NAMALWA (cell line): ENCODE measurements around the gene COL4A1.

Experiments
- DNase-seq: peaks from one replicate; pipeline ENCODE4 v3.0.0-alpha.2; 2015; ENCODE audit warnings: low spot score

COL4A1 gene

DNA sequence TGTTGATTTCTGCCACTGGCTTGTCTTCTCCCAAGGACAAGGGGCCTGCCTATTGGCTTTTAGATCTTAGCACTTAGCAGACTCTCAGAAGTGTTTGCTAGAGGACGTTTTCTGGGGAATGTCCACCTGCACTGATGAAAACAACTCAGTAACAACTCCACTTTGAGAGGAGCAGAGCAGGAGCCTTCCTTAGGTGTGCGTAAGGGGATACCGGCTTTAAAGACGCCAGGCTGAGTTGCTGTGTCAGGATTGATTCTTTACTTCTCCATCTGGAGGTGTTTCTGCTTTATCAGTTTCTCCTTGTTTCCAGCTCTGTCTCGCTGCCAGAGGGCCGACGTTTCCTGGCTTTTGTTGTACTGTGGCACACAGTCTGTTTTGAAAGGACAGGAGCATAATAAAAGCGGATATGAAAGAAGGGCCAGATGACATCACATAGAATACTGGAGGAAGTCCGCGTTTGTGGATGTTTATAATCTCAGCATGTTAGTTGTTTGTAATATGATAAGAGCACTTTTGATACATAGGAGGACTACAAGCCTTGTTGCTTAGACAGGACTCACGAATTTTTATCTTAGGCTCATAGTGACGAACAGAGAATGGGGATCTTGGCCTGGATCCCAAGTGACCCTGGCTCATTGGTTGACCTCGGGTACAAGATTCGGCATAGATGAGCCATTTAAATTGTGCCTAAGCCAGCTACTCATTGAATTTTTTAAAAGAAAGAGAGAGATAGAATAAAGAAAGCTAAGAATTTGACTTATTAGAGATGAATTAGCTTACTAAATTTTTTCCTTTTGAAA lies 34.7 kb upstream of the COL4A1 start:
- no peak for DNase-seq

DNA sequence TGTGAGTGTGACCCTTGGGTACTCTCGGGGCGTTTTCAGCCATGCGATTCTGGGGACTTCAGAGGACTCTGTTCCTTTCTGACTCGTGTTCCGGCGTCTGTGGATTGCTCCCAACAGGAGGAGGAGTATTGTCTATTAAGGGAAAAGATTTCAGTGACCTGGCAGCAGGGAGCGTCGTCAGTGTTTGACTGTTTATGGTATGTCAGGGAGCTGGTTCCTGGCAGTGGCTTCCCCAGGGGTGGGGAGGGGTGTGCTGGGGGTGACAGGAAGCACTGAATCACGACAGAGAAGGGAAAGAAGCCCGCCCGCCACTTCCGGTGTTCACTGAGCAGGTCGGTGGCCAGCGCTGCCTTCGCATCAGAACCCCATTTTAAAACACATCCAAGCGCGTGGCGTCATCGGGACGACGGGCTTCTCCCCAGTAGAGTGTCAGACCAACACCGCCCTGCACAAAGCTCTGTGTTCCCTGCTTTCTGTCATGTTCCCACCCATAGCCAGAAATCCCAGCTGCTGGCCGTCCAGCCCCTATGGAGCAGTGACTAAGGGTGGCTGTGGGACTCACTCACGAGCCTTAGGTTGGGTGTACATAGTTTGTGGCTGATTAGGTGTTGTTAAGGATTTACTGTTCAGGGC lies 34.0 kb upstream of the COL4A1 start:
- no peak for DNase-seq

DNA sequence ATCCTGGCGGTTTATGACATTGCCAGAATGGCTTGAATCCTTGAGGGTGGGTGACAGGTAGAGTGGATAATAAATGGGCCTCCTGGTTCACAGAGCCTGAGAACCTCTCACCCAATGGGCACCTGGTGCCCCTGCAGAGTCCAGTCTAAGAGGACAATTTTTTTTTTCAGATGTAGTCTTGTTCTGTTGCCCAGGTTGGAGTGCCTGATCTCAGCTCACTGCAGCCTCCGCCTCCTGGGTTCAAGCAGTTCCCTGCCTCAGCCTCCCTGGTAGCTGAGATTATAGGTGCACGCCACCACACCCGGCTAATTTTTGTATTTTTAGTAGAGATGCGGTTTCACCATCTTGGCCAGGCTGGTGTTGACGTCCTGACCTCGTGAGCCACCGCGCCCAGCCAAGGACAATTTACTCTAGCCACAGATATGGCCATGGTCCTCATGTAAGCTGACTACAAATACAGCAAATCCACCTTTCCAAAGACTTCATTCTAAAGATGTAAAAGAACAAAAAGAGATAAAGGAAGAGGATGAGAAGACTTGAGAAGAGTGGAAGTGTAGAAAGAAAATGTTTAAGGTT lies 33.1 kb upstream of the COL4A1 start:
- DNase-seq = no peak

DNA sequence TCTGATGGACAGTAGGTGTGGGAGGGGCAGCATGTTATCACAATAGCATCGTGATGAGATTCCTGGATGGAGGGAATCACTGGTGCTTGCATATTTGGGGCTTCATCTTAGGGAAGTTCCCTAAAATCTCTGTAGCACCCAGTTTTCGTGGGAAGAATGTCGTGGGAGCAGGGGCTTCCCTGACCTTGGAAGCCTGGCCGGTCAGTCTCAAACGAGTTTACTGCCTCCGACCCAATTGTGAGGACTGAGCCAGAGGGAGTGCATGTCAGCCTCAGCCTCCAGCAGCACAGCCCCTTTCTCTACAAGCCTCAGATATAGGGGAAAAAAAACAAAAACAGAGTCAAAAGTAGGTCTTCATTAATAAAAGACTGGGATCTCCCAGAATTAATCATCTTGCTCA lies 32.3 kb upstream of the COL4A1 start:
- no peak for DNase-seq

DNA sequence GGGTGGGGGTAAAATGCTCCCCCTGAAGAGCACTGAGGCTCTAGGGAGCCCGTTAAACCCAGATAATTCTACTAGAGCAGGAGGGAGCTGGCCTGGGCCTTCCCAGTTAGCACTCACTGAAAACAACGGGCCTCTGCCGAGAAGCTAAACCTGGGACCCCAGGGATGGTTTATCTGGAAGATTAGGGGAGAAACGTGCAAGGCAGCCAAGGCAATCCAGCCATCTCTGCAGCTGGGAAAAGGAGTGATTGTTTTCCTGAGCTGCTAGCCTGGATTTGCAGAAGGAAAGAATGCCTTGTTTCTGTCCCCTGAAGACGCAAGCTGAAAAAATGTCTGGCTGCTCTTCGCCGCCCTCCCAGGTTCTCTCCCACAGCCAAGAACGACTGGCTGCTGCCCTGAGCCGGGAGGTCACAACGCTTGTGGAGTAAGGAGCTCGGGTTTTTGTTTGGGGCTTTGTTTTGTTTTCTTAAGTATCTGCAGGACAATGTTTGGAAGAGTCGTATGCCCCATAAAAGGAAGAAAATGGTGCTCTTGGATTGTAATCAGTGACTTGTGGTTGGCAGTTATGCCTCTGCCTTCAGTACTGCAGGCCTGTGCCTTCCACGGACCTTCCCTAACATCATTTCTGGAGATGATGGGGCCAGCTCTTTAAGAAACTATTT lies 31.6 kb upstream of the COL4A1 start:
- no peak for DNase-seq

DNA sequence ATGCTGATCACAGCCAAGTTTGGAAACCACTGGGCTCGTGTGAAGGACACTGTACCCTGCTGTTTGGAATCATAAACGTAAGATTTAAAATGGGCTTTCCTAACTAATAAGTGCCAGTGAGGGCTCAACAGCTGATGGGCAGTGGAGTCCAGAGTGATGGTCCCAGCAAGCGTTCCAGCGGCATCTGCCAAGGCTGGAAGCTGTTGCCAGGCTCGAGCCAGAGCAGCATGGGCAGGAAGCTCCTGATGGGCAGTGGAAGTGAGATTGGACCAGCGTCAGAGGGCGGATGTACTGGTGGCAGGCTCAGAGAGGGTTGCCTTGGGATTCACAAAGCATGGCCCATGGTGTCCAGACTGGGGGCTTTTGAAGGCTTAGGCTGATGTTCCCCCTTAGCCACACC lies 30.3 kb upstream of the COL4A1 start:
- no peak for DNase-seq

DNA sequence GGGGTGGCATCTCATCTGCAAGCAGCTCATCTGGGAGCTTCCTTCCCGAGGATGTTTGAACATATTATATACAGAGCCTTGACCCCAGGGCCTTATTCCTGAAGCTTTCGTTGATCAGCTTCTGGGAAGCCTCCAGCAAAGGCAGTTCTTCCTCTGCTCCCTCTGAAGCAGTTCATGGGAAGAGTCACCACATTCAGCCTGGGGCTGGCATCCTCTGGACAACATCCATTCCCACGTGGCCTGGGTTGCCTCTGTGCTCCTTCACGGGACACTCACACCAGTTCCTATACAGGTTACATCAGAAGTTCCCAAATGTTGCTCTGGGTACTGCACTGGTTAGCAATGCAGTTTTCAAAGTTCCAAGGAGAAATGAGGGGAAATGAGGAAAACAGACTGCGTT lies 29.7 kb upstream of the COL4A1 start:
- no peak for DNase-seq

DNA sequence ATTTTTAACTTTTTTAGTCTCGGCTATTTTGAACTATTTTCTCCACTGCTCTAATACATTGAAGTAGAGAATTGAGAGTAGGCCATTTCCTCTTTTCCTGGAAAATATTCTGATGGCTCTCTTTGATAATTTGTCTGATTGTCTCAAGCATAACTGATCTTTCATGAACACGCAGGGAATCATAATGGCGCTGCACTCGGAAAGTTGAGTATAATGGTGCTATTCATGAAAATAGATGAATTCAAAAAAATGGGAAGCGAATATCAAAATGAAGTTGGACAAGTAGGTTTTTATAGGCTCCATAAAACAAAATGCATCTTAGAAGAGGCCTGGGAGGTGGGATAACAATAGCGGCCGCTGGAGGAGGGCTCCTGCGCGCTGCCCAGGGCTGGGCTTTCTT lies 29.2 kb upstream of the COL4A1 start:
- DNase-seq = no peak

DNA sequence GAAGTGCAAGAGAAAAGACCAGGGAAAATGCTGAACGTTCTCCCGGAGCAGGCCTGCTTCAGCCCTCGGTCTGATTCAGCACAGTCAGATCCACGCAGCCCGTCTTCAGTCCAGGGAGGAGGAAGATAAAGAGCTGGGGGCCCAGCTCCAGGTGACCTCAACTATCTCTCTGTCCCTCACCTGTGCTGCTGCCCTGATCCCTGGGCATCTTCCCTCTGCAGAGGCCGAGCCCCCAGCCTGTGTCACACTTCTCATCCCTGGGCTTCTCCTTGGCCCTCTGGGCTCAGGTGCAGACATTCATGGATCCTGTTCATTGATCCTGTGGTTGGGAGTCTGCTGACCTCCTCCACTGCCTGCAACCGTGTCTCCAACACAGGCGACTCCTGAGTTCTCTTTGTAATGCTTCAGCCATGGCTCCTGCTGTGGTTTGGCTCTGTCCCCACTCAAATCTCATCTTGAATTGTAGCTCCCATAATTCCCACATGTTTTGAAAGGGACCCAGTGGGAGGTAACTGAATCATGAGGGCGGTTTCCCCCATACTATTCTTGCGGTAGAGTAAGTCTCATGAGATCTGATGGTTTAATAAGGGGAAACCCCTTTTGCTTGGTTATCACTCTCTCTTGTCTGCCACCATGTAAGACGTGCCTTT lies 28.0 kb upstream of the COL4A1 start:
- no peak for DNase-seq

DNA sequence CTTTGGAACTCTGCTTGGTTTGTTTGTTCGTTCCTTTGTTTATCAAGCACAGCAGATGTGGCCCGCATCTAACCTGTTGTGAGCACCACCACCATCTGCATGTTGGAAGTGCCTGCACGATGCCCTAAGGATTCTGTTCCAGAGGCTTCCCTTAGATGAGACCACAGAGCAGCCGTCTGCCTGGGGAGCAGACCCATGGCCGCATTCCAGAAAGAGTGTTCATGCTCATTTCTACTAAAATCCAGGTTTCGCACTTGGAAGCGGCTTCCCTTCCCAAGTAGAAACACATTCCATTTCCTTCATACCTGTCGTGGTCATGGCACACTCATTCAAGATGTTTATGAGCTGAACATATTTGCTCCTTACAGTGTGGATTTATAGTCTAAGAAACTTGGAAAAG lies 27.3 kb upstream of the COL4A1 start:
- no peak for DNase-seq

DNA sequence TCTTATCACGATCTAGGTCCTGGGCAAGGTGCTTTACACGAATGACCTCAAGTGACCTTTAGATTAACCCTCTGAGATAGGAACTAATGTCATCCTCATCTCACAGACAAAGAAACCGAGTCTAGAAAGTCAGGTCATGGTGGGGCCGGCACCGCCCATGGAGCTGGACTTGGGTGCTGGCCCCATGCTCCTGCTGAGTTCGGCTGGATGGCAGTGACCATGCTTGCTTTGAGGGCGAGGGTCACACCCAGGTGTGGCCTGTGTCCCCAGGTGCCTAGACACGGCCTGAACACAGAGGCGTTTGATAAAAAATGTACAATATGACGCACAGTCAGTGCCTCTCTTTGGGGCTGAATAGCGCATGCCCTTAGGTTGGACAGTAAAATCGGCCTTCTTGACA lies 26.9 kb upstream of the COL4A1 start:
- DNase-seq = no peak

DNA sequence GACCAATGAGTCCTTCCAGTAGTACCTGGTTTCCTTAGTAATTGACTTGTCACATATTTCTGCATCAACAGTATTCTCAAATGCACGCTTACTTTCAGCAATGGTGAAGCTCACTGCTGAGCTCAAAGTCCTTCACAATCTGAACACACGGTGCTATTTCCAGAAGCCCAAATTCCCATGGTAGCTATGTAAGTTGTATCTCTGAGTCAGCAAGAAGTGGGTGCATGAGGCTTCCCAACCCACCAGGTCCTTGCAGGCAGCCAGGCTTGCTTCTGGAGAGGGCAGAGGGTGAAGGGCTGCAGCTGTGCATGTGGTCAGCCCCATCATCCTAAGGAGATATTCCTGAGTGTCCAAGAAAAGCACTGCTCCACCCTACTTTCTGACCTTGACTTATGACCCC lies 25.8 kb upstream of the COL4A1 start:
- DNase-seq = no peak

DNA sequence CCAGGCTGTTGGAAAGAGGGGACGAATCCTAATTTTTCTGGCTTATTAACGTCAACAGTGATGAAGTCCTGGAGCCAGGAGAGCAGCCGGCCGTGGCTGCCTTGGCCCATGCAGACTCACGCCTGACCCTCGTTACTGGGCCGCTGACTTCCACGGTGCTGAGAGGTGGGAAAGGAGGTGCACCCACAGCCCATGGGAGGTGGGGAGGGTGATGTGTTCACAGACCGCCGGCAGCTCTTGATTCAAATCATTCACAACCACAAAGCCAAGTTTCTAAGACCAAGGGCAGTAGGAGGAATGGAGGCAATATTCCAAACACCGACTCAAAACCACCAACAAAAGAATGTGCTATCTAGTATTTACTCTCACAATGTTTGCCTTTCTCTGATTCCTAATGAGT lies 24.4 kb upstream of the COL4A1 start:
- DNase-seq = no peak

DNA sequence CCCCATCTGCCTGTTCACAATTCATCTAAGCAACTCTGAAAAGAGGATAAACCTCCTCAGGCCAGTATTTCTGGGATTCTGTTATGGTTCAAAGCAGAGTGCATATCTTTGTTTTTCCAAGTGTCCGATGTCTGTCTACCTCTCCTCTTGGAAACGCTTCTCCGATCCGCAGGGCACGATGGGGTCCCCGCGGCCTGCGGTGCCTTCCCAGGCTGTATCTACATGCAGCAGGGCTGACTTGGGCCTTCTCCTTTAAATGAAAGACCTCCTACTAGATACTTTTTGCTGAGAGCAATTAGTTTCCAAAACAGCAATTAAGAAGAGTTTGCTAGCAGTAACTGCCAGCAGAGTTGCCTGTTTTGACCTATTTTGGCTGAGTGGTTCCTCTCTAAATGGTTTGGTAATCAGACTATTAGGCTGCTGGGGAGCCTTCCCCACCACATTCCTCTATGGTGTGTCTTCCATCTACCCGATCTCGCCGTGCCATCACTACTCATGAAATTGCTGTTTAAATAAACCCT lies 23.6 kb upstream of the COL4A1 start:
- no peak for DNase-seq

DNA sequence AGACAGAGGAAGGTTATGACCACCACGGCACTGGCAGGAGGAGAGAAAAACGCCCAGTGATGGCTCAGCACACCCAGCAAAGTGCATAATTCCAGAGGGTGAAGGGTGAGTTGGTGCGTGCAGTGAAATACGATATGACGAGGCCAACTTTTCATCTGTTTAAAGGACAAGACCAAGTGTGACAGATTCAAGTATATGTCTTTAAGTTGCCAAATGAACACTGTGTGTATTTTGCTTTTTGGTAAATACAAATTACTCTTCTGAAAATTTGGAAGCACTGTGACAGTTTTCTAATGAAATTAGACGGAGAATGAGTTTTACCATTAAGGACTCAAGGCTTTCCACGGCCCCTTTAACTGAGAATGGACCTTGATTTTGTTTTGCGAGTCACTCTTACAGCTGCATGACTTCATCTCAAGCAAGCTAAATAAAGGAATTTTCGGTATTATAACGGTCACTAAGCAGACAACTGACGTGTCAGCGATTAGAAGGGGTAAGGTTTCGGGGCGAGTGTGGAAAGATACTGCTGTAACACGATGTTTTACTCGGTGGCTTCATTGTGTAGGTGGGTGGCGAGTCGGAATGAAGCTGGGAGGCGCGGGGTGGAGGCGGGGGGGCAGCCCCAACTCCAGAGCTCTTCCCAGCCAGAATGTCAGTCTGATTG lies 23.0 kb upstream of the COL4A1 start:
- DNase-seq = no peak

DNA sequence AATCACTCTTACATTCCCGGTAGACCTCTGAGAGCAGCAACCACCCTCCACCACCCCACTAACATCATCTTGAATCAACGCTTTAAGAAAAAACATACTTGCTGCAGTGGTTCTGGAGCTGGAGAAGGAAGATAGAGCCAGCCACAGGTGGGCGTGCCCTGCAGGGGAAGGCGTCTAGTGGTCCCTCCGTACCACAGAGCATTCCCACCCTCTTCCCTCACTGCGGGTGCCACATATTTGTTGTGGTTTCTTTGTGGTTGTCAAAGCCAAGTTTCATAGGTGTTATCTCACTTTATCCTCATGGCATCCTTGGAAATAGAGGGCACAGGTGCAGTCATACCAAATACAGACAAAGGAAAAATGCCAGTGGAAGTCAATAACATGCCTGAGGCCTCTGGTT lies 22.3 kb upstream of the COL4A1 start:
- DNase-seq = no peak

DNA sequence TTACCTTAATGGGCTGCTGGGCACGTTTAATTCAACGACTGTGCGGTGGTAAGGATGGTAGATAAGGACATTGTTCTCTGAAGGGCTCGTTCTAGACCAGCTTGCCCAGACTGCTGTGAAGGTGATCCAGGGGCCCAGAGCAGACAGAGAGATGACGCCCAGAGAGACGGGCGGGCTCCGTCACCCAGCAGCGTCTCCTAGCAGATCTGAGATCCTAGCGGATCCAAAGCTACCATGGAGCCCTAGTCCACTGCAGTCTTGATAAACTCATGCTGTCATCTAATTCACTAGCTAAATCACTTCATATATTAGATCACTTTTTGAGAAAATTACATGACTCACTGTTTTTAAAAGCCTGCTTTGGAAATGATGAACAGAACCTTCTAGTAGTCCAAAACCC lies 21.6 kb upstream of the COL4A1 start:
- DNase-seq = no peak

DNA sequence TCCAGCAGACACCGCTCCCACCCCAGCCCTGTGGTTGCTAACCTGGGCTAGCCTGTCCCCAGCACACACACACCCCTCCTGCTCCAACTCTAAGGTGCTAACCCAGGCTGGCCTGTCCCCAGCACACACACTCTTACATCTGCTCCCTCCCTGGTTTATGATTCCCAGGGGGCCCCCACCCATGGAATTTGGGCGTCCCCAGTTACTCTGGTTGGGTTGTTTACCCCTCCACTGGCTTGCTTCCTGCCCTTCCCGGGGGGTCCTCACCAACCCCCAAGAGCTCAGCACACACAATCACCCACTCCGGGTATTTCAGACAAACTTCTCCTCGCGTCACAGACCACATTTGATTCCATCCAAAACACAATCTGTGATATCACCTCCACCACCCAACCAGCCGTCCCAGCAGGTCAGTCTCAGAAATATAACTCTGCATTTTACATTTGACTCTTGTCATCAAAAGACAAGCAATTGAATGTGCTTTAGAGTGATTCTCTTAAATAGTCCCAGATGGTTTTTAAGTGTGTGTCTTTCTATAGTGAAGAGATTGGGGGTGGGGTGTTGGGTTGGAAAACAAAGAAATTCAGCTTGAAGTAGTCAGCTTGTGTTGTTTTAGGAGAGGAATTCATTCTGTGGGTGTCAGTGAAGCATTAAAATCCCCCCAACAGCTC lies 20.2 kb upstream of the COL4A1 start:
- DNase-seq = no peak

DNA sequence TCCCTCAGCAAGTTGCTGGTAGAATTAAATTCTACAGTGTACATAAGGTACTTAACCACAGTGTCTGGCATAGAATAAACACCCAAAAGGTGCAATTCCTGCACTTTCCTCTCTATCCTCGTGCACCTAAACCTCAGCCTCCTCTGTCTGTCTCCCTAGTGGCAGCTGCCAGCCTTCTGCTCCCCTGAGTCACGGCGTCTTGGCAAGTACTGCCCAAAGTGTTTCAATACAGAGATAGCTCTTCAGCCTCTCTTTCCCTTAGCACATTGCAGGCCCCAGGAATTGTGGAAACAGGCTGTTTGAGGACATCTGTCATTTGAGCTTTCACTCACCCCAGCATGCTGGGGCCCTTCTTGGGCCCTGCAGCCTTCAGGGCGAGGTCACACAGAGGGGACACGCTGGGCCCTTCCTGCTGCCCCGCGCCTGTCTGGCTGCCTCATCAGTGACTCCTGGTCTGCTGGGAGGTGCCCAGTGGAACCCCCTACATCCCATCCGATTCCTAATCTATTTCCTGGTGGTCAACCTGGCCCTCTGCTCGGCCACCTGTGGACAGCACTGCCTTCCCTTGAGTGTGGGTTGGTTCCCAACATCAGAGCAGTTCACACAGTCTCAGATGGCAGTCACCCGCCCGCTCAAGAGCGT lies 19.4 kb upstream of the COL4A1 start:
- DNase-seq = no peak

DNA sequence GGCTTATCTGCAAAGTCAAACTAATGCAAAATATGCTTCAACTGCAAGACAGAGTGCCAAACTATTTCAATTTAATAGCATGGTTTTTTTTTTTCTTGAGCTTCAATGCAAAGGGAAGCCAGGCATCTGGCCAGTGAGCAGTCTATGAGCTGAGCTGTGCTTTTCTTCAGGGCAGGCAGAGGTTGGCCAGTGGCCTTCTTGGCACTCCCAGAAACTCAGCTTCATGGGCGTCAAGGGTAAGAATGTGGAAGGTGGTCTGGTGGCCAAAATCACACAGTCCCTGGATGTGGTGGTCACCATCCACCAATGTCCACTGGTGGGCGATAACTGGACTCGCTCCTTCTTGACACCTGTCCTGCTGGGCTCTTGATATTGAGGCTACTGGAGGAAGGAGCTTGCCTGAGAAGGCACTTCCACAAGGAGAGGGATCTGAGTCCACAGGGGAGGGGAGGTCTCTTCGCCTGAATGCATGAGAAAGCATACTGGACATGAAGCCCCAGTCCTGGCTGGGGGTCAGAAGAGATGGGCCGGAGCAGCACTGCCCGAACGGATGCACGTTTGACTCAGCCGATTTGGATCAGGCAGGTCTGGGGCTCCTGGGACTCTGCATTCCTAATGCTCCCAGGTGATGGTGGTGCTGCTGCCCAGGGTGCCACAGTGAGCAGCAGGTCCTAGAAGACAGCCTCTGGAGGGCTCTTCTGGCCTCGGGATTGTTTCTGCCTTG lies 17.2 kb upstream of the COL4A1 start:
- DNase-seq = no peak
